Activated CD4-positive, alpha-beta T cell treated with anti-CD3 and anti-CD28 coated beads, Interleukin-2, amount 10 ng/mL, durations not matched to agents 24 days and 14 days (primary cell): ENCODE results near the gene MS4A1. TPM values are rescaled to one million over a fixed set of nuclear protein-coding genes. Genes with fewer than 3 reads are reported as not detected.
"Not testable (repeated sequence)": the region's sequence is repeated elsewhere in the genome, so short reads cannot be mapped to it uniquely, and the experiment has no call there.

ENCODE experiments used
- DNase-seq: peaks from one replicate; pipeline ENCODE4 v3.0.0; 2022
- H3K27ac Mint-ChIP-seq: one replicate; pipeline ENCODE4 v1.8.0; 2022; ENCODE audit warnings: mild to moderate bottlenecking, mixed read lengths
- H3K27me3 Mint-ChIP-seq: one replicate; pipeline ENCODE4 v1.8.0; 2022; ENCODE audit warnings: mixed read lengths
- H3K36me3 Mint-ChIP-seq: one replicate; pipeline ENCODE4 v1.8.0; 2022; ENCODE audit warnings: low read depth, mild to moderate bottlenecking, mixed read lengths
- H3K4me1 Mint-ChIP-seq: one replicate; pipeline ENCODE4 v1.8.0; 2021; ENCODE audit warnings: mixed read lengths
- H3K4me3 Mint-ChIP-seq: one replicate; pipeline ENCODE4 v1.8.0; 2022; ENCODE audit warnings: mild to moderate bottlenecking, moderate library complexity, mixed read lengths
- H3K9me3 Mint-ChIP-seq: one replicate; pipeline ENCODE4 v1.8.0; 2021; ENCODE audit warnings: mixed read lengths
- intact Hi-C: fragments of 100-400 bp; cut with micrococcal nuclease; formaldehyde crosslinking; loops from one replicate; pipeline ENCODE4 v1.15.1; 2023
- total RNA-seq: library from RNA; stranded (reverse); gene quantifications from 2 replicates; pipeline ENCODE4 v1.2.3, GENCODE V29; 2022

Gene MS4A1
- total RNA-seq, 1 donor from 2014 or later: not detected

GRCh38 chr11:60477035-60477445 lies 21.4 kb downstream of the MS4A1 start:
- Mint-ChIP-seq H3K9me3 (no peaks in the 10 kb centered on the region), H3K27me3 (peaks cover 23% of the 10 kb centered on the region), H3K27ac (no peak overlapping the region), H3K4me3 (no peak overlapping the region), H3K36me3 (no peaks in the 10 kb centered on the region), H3K4me1 (peaks cover 1% of the 10 kb centered on the region)
- no peak for DNase-seq
- intact Hi-C loops: no loop called here

- DNase-seq: no peak
- intact Hi-C loops: no loop called here
- Mint-ChIP-seq H3K4me1 (no peaks in the 10 kb centered on the region), H3K27me3 (peaks cover 20% of the 10 kb centered on the region), H3K27ac (no peak overlapping the region), H3K9me3 (no peaks in the 10 kb centered on the region), H3K4me3 (no peak overlapping the region), H3K36me3 (no peaks in the 10 kb centered on the region)
Measured at GRCh38 chr11:60482361-60482760, 26.7 kb downstream of the MS4A1 start.

- no peak overlapping the region for H3K4me3 Mint-ChIP-seq
- no peak overlapping the region for H3K27ac Mint-ChIP-seq
- no peaks in the 10 kb centered on the region for H3K36me3 Mint-ChIP-seq
- DNase-seq: peak; percentile 59
- no peaks in the 10 kb centered on the region for H3K9me3 Mint-ChIP-seq
- peaks cover 9% of the 10 kb centered on the region for H3K27me3 Mint-ChIP-seq
- intact Hi-C loops: loop anchor here (5.0 kb wide), 1 partner anchor 119 kb away; no protein-coding TSS in a partner anchor
- H3K4me1 Mint-ChIP-seq: no peaks in the 10 kb centered on the region
Measured at GRCh38 chr11:60485987-60486386, 30.3 kb downstream of the MS4A1 start.

GRCh38 chr11:60492488-60493009 lies 36.9 kb downstream of the MS4A1 start, which contains the start of gene MS4A12:
MS4A12 (plus strand) TSS chr11:60492778; CDS start chr11:60497319, 4,541 bp downstream.
- no peak within 1 kb of the TSS for H3K27ac Mint-ChIP-seq
- no peaks in the 10 kb centered on the region for H3K36me3 Mint-ChIP-seq
- intact Hi-C loops: no loop called here
- no peak for DNase-seq
- H3K27me3 Mint-ChIP-seq: peaks cover 27% of the 10 kb centered on the region
- no peaks in the 10 kb centered on the region for H3K4me1 Mint-ChIP-seq
- H3K4me3 Mint-ChIP-seq: no peak within 1 kb of the TSS
- no peaks in the 10 kb centered on the region for H3K9me3 Mint-ChIP-seq

GRCh38 chr11:60493454-60493853 lies 37.8 kb downstream of the MS4A1 start:
- no peak overlapping the region for H3K27ac Mint-ChIP-seq
- peaks cover 31% of the 10 kb centered on the region for H3K27me3 Mint-ChIP-seq
- no peak for DNase-seq
- no peak overlapping the region for H3K4me3 Mint-ChIP-seq
- intact Hi-C loops: no loop called here
- H3K9me3 Mint-ChIP-seq: no peaks in the 10 kb centered on the region
- H3K4me1 Mint-ChIP-seq: no peaks in the 10 kb centered on the region
- no peaks in the 10 kb centered on the region for H3K36me3 Mint-ChIP-seq

- intact Hi-C loops: no loop called here
- Mint-ChIP-seq H3K4me1 (no peaks in the 10 kb centered on the region), H3K36me3 (no peaks in the 10 kb centered on the region), H3K9me3 (no peaks in the 10 kb centered on the region), H3K27ac (no peak overlapping the region), H3K27me3 (peaks cover 66% of the 10 kb centered on the region), H3K4me3 (no peak overlapping the region)
- no peak for DNase-seq
Measured at GRCh38 chr11:60498399-60498798, 42.8 kb downstream of the MS4A1 start.

GRCh38 chr11:60498853-60499252 lies 43.2 kb downstream of the MS4A1 start:
- no peak overlapping the region for H3K4me3 Mint-ChIP-seq
- intact Hi-C loops: no loop called here
- no peak for DNase-seq
- peaks cover under 1% of the 10 kb centered on the region for H3K4me1 Mint-ChIP-seq
- H3K27me3 Mint-ChIP-seq: peaks cover 68% of the 10 kb centered on the region
- no peaks in the 10 kb centered on the region for H3K36me3 Mint-ChIP-seq
- H3K27ac Mint-ChIP-seq: no peak overlapping the region
- no peaks in the 10 kb centered on the region for H3K9me3 Mint-ChIP-seq

GRCh38 chr11:60500276-60500910 lies 44.7 kb downstream of the MS4A1 start:
- no peak for DNase-seq
- peaks cover 4% of the 10 kb centered on the region for H3K9me3 Mint-ChIP-seq
- no peaks in the 10 kb centered on the region for H3K36me3 Mint-ChIP-seq
- H3K4me1 Mint-ChIP-seq: peaks cover 12% of the 10 kb centered on the region
- no peak overlapping the region for H3K27ac Mint-ChIP-seq
- intact Hi-C loops: no loop called here
- H3K4me3 Mint-ChIP-seq: no peak overlapping the region
- peaks cover 63% of the 10 kb centered on the region for H3K27me3 Mint-ChIP-seq

- Mint-ChIP-seq H3K27me3 (peaks cover 68% of the 10 kb centered on the region), H3K36me3 (no peaks in the 10 kb centered on the region), H3K4me1 (peaks cover 12% of the 10 kb centered on the region), H3K27ac (no peak overlapping the region), H3K4me3 (no peak overlapping the region), H3K9me3 (peaks cover 4% of the 10 kb centered on the region)
- intact Hi-C loops: no loop called here
- DNase-seq: no peak
Measured at GRCh38 chr11:60502221-60502775, 46.7 kb downstream of the MS4A1 start.

- intact Hi-C loops: no loop called here
- Mint-ChIP-seq H3K27me3 (peaks cover 56% of the 10 kb centered on the region), H3K4me1 (peaks cover 12% of the 10 kb centered on the region), H3K27ac (no peak overlapping the region), H3K36me3 (no peaks in the 10 kb centered on the region), H3K9me3 (peaks cover 4% of the 10 kb centered on the region), H3K4me3 (no peak overlapping the region)
- DNase-seq: peak; percentile 74
Measured at GRCh38 chr11:60504219-60504905, 48.7 kb downstream of the MS4A1 start.

- not testable (repeated sequence) for H3K9me3 Mint-ChIP-seq
Measured at GRCh38 chr11:60509609-60510008, 54.0 kb downstream of the MS4A1 start.

GRCh38 chr11:60510209-60510608 lies 54.6 kb downstream of the MS4A1 start:
- DNase-seq, H3K4me1 Mint-ChIP-seq, H3K9me3 Mint-ChIP-seq, H3K4me3 Mint-ChIP-seq, H3K27ac Mint-ChIP-seq, intact Hi-C loops, H3K36me3 Mint-ChIP-seq: not testable (repeated sequence)
- H3K27me3 Mint-ChIP-seq: peaks cover 30% of the 10 kb centered on the region

More at GRCh38 chr11:60509609-60510008, 54.0 kb downstream of the MS4A1 start:
- DNase-seq, H3K27ac Mint-ChIP-seq, H3K4me3 Mint-ChIP-seq, H3K4me1 Mint-ChIP-seq, intact Hi-C loops, H3K36me3 Mint-ChIP-seq: not testable (repeated sequence)
- peaks cover 33% of the 10 kb centered on the region for H3K27me3 Mint-ChIP-seq

- intact Hi-C loops: no loop called here
- Mint-ChIP-seq H3K36me3 (no peaks in the 10 kb centered on the region), H3K4me1 (no peaks in the 10 kb centered on the region)
Measured at GRCh38 chr11:60511393-60511792, 55.7 kb downstream of the MS4A1 start.

GRCh38 chr11:60512651-60513225 lies 57.1 kb downstream of the MS4A1 start:
- no peak for DNase-seq
- no peak overlapping the region for H3K4me3 Mint-ChIP-seq
- H3K4me1 Mint-ChIP-seq: no peaks in the 10 kb centered on the region
- no peaks in the 10 kb centered on the region for H3K36me3 Mint-ChIP-seq
- intact Hi-C loops: no loop called here
- no peak overlapping the region for H3K27ac Mint-ChIP-seq
- H3K27me3 Mint-ChIP-seq: peaks cover 11% of the 10 kb centered on the region
- H3K9me3 Mint-ChIP-seq: no peaks in the 10 kb centered on the region

More at GRCh38 chr11:60511393-60511792, 55.7 kb downstream of the MS4A1 start:
- Mint-ChIP-seq H3K9me3 (no peaks in the 10 kb centered on the region), H3K4me3 (no peak overlapping the region), H3K27ac (no peak overlapping the region), H3K27me3 (peaks cover 22% of the 10 kb centered on the region)
- DNase-seq: no peak
